Left renal cortex interstitium (tissue), 4 donors: ENCODE data around the gene MYOM1. TPM values are rescaled to one million over a fixed set of nuclear protein-coding genes. Genes with fewer than 3 reads are reported as not detected.
"Not testable (repeated sequence)": the region's sequence is repeated elsewhere in the genome, so short reads cannot be mapped to it uniquely, and the experiment has no call there.

Experiments
- DNase-seq, 4 donors: peaks; one replicate each; pipeline ENCODE4 v3.0.0-alpha.2; 2013; ENCODE audit warnings: low read depth in 4 of 4, low spot score in 2 of 4, missing footprints in 1 of 4
- polyA plus RNA-seq, 4 donors: library from polyadenylated mRNA; unstranded; fragments of 120-200 nt; gene quantifications; one replicate each; pipeline ENCODE4 v1.2.1, GENCODE V29; 2013; ENCODE audit not compliant: insufficient read length in 4 of 4

Gene MYOM1
- polyA plus RNA-seq, 4 donors: 5.5 to 9.7 (median 5.9) TPM

DNA sequence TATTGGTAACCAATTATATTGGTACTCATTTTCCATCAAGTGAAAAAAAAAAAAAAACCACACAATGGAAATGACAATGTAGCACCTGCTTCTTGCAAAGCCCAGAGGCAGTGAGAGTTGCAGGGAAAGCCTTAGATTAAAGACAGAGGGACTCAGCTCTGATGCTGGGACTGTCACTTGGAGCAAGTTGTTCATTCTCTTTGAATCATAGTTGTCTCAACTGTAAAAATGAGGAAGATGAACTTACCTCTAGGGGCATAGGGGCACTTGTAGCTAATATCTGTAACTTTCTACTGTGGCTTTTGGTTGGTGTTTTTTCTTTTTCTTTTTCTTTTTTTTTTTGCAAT, 125.5 kb downstream of the MYOM1 start:
- DNase-seq: no peak

DNA sequence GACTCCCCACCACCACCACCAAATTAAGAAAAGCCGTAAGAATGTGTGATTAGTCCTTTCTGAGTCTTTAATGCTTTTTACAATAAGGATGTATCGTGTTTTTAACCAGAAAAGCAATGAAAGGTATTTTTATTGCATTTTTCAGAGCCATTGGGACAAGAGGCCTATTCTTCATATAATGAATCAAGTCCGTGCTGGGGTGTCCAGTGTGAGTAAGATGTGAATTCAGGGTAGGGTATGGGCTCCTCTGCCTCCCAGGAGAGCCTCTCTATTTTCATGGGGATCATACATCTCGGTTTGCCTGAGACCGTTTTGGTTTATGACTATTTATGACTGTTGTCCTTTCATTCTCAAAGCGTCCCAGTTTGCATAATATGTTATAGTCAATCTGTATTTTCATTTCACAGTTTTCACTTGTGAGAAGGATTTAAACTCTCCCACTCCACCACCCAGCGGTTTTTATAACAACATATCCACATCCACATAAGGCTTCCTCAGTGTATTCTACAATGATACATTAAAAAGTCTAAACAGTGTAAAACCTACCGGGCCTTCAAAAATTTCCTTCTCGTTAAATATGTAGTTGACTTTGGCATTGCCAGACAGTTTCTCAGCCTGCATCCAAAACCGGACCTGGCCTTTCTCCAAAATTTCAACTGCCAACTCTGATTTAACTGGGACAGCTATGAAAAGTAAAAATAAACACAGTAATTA, 126.0 kb downstream of the MYOM1 start:
- DNase-seq: no peak

DNA sequence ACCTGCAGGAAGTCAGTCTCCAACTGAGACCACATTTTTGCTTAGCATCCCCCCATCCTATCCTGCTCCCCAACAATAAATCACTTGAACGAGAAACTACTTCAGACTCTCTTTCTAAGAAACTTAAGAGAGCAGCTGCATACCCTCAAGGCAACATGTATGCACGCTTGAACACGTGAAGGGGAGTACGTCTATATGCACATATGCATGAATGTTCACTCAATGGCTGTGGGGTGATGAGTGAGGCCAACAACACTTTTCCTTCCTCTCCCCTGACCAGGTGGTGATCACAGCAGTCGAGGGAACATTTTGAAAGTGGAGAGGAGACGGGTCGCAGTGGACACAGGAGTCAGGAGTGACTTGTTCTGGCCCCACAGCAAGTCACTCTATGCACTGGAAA, 127.0 kb downstream of the MYOM1 start:
- DNase-seq: no peak

DNA sequence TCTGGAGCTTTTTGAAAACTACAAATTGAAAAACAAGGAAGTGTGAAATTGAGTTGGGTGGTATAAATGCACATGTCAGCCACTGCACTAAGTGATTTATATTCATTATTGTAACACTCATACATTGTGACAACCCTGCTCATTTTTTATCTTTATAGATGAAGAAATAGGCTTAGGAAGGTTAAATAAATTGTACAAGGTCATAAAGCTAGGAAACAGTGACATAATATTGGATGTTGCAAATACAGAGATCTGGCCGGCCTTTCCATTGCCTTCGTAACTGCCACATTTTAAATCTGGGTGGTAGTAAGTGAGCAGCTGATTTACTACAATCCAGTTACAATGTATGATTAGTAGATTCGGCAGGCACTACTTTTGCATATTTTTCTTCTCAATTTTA, 130.2 kb downstream of the MYOM1 start:
- no peak for DNase-seq

DNA sequence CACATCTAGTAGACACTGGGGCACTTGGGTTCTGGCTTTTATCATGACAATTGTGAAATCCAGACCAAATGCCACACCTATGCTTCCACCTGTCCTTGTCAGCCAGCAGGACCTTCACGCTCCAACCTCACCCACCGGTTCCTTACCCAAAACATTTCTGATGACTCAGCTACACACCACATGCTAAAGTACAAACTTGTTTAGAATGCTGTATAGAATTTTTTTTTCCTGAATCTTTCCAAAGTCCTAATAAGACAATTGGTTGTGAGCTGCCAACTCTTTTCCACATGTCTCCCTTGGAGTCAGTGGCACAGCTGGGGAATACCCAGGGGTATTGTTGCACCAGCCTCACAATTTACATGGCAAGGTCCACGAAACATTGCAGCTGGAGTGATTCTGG, 131.3 kb downstream of the MYOM1 start:
- DNase-seq: no peak

DNA sequence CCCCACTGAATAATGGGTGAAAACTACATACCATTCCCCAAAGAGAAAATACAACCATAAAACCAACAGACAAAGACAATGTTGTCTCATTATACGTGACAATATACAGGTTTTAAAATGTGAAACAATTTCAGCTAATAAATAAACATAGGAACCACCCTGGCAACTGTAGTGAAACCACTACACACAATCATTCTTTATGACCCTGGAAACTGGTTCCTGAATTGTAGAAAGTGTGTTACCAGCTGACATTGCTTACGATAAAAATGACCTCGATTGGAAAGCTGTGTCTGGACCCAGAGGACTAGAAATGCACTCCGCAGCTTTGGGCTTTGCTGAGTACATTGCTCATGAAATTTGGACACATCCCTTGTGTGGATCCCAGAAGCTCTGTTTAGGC, 132.9 kb downstream of the MYOM1 start:
- DNase-seq: no peak

DNA sequence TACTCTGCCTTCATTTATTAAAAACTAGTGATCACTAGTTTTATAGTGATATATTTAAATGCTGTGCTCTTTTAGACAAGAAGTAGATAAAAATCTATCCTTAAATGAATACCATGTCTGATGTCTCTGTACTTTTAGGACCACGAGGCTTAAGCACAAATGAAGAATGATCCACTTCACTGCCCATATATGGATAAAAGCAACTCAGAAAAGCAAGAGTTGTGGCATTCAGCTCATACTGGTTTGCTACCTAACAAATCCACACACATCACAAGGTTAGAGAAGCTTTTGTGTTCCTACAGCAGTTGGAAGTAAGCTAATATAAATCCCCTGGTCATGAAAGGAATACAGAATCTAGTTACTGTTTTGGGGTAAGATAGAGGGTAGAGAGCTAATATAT, 134.2 kb downstream of the MYOM1 start:
- DNase-seq: no peak

DNA sequence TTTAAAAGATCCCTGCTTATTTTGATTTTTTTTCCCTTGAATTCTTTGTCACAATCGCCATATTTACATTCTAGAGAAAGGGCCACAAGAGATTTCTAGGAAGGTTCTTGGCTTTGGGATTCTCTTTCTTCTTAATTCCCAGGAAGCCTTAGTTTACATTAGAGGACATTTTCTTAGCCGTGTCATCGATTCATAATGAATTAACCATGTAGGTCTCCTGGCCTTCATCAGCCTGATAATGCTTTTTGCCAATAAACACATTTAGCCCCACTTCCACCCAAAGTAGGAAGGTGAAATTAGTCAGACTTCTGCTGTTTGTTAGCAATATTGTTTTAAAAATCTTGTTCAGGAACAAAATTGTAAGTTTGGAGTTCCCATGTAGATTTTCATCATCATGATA, 135.6 kb downstream of the MYOM1 start:
- no peak for DNase-seq

DNA sequence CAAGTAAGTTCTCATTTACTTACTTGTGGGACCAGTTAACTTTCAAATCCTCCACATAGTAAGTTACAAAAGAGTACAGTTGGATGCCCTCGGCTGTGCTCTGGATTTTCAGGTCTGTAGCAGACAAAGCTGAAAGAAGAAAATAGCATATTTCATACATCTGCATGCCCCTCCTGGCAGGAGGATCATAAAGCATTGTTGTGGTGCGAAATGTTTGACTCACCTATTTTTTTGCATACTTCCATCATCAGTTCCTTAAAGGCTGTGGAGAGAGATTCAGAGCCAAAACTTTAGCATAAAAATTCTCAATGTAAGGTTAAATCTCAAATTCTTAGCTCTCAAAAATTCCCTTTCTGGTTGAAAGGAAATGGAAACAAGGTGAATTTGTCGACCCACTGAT, 136.0 kb downstream of the MYOM1 start:
- DNase-seq: no peak

DNA sequence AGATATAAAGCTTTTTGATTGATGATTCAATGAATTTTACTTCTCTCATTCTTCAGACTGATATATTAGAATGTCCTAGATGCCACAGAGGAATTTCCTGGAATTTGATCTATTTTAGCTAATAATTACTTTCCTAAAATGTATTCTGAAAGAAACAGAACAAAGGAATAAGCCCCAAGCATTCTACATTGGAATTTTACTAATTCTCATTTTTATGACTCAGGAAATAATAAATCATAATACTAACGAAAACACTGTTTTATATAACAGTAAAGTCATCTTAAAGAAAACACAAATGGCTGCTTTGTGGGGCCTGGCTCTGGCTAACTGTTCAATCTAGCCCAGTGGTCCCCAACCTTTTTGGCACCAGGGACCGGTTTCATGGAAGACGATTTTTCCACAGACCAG, 138.2 kb downstream of the MYOM1 start:
- no peak for DNase-seq

DNA sequence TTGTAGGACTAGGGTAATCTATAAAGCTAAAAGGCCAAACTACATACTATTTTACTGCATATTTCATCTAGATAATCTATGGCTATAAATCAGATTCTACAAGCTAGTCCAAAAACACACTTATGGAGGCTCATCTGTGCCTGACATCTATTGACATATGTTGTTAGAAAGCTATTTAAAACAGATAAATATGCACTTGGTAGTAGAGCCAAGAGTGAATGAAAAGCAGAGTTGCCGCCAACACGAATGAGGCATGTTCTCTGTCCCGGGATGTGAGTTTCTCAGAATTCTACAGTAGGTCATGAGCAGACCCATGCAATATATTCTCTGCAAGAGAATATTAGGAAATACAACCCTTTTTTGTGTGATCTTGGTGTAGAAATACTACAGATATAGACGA, 140.1 kb downstream of the MYOM1 start:
- no peak for DNase-seq

DNA sequence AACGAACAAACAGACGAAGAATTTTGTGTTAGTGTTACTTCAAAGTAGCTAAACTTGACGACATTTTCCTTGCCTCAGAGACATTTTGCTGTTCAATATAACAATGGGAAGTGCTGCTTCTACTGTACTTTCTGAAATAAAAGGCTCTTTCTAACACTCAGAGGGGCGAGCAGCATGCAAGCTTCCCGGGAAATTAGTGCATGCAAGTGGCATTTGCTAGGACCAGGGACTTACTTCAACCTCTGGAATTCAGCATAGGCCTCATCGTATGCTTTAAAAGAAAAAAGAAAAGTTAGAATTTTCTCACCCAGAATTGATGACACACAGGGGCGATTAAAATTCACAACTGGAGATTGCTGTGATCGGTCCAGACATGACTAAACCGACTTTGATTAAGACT, 144.3 kb downstream of the MYOM1 start:
- DNase-seq: no peak

DNA sequence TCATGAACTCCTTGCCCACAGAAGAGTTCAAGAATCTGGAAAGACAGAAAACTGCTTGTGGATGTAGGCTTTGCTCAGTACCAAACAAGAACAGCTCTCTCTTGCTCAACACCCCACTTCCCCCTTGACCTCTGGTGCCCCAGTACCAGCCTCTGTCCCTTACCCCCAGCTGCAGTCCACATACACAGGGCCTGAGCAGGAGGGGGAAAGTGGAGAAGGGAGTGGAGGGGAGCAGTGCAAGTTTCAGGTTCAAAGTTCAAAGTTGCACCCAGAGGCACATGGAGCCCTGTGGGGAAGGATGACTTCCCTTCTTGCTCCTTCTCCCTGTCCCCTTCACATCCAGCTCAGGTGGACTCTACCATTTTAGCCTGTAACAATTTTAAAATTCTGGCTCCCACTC, 145.7 kb downstream of the MYOM1 start:
- no peak for DNase-seq

DNA sequence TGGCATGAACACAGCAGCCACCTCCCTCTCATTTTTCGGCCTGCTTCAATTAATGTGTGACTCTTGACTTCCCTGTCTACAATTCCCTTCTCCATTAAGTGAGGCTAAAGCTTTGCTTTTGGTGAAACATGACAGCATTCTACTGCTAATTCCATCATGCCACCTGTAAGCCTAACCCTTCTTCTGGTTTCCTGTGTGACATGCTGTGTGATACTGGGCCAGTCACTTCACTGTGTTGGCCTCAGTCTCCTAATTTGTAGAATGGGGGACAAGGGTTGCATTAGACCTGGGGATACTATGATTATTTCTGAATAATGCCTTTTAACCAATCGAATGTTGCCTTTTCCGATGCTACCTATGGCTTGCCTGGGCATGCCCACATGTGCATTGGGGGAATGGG, 146.4 kb downstream of the MYOM1 start:
- DNase-seq: not testable (repeated sequence)

DNA sequence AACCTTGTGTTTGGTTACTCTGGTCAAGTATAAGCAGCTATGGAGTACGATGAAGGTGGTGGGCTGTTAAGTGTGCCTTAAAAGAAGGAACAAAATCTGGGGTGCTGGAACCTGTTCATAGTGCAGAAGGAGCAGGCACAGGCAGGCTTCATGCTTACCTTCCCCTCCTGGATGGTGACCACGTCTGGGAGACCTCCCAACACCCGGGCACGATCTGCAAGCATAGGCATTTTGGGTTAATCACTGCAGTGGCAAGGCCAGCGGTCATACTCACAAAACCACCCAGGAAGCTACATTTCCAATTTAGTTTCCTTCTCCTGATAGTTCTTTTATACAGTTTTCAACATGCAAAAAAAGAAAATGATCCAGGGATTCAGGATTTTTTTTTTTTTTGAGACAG, 148.1 kb downstream of the MYOM1 start:
- no peak for DNase-seq

DNA sequence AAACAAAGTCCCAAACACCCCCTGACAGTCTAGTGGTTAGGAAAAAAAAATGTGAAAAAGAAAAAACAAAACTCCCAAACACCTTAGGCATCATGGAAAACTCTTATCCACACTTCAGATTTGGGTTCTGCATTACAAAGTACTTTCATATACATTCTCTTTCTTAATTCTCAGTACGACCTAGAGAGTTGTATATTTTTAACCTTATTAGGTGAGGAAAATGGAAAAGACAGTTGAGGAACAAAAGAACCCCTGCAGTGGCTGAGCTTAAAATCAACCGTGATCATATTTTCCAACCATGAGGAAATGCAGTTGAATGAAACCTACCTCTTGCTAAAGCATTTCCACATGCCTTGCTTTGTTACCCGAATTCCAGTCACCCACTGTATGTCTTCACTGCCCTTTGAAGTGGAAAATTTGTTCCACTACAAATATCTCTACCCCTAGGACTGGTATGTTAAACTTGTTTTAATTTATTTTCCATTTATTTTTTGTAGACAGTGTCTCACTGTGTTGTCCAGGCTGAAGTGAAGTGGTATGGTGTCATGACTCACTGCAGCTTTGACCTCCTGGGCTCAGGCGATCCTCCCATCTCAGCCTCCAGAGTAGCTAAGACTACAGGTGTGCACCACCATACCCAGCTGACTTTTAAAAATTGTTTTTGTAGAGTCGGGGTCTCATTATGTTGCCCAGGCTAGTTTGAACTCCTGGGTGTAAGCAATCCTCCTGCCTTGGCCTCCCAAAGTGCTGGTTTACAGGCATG, 149.9 kb downstream of the MYOM1 start:
- DNase-seq: no peak

DNA sequence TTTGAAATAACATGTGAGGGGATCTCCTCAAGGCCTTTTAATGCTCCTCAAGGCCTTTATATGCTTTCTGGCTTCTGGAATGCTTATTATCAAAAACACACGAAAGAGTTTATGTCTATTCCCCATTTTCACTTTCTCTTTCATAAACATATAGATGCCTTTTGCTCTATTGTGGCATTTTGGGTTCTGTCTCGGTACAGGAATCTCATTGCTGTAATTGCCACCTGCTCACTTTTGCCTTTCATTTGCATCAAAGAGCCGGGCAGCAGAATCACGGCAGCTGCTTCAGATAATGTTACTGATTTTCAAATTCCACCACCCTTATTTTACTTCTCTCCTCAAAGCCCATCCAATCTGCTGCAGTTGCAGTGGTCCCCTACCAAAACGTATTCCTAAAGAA, 152.0 kb downstream of the MYOM1 start:
- DNase-seq: no peak

DNA sequence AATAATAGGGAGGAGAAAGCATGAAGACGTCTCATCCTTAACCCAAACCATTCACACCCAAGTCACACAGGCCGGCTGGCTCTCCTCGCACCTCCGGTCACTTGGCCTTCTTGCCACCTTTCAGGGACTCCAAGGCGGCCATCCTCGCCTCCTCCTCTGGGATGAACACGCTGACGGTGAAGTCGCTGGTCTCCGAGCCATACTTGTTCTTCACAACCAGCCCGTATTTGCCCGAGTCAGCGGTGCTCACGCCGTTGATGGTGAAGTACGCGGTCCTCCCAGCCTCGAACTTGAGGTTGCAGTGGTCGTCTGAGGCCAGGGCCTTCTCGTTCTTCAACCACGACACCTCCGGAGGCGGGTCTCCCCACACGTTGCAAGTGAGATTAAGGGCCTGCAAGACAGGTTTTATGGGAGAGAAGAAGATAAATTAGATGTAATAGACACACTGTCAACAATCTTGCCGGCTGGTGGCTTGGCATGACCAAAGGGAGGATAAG, 152.6 kb downstream of the MYOM1 start:
- no peak for DNase-seq

DNA sequence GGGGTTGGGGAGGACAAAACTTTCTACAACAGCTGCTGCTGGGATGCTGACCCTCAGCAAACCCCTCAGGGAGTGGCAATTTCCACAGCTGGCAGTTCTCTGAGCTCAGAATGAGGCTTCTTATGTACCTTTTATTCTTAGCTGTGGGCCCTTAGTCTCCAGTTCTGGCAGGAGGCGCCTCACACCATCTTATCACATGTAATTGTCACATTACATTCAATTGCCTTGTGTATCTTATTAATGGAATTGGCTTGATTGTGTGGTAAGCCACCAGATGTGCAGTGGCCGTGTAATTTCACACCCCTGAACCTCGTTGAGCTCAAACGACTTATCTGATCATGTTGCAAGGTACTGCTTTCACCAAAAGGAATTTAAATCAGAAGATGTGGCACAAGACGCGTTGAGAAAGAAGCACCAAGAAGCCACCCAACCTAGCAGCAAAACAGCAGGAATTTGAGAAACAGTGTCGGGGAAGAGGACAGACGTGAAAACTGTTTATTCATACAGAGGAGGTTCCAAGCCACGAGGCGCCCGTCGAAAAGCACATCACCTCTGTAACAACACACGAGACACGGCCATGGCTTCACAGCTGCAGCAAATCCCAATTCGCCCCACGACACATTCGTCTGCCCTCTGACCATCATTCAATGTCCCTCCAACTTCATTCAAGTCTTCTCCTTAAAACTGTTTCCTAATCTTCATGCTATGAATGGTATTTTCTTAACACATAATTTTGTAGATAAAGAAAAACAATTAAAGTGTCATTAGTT, 153.2 kb downstream of the MYOM1 start:
- no peak for DNase-seq

DNA sequence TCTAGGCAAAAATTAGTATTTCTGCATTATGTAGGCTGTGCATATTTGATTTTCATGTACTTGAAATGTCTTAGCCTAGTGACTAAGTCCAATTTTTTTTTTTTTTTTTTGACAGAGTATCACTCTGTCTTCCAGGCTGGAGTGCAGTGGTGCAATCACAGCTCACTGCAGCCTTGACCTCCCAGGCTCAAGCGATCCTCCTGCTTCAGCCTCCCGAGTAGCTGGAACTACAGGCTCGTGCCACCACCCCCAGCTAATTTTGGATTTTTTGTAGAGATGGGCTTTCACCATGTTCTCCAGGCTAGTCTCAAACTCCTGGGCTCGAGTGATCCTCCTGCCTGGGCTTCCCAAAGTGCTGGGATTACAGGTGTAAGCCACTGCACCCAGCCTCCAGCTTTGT, 156.0 kb downstream of the MYOM1 start:
- DNase-seq: not testable (repeated sequence)

DNA sequence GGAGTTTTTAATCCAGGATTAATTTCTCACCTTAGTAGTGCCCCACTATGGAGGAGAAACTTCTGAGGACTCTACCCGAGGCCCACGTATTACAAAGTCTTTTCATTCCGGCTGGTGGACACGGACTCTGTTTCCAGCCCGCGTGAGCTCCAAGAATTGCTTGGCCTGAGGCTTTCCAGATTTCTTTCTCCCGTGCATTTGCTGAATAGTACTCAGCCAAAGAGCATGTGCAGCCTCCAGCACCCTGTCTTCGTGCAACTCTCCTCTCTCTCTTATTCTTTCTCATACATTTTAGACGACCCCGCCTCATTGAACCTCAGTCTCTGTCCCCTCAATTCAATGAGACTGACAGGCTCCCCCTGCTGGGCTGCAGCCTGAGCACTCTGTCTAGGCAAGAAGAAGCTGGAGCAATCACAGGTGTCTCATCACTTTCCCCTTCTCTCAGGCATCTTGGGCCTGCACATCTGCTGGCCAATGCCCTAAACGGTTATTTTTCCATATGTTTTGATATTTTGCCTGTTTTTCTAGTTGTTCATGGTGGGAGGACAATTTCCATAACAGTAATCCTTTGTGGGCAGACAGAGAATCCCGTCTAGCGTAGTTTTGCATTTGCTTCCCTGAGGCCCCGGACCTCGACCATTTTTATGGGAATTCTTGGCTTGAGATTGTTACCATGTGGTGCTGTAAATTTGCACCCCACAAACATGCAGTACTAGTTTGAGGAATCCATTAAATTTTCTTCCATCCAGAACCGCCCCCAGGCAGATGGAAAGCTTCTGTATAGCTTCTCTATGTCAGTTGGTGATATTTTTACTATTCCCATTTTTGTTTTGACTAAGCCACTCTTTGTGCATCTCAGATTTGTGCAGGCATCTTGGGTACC, 156.7 kb downstream of the MYOM1 start:
- no peak for DNase-seq
